Caki2 (cell line): Measurements from ENCODE around the gene UNC119. TPM values are rescaled to one million over a fixed set of nuclear protein-coding genes. Genes with fewer than 3 reads are reported as not detected.

Experiments used
- DNase-seq: peaks from one replicate; pipeline ENCODE4 v3.0.0-alpha.2; 2015; ENCODE audit warnings: low read depth
- in situ Hi-C: cut with HindIII; loops from 2 replicates; pipeline ENCODE4 v1.10.0; 2016; ENCODE audit warnings: low sequenced_read_pairs, low pct_unique_long_range_greater_than_20kb, mixed read lengths
- total RNA-seq: library from RNA; depleted of rRNA; stranded (reverse); fragments of >200 nt; shearing (Covaris generic); gene quantifications from 2 replicates; pipeline ENCODE4 v1.2.3, GENCODE V29; 2014; ENCODE audit warnings: low replicate concordance

Gene UNC119
- total RNA-seq, 1 experiment from 2014 or later: 47.6 TPM

DNA sequence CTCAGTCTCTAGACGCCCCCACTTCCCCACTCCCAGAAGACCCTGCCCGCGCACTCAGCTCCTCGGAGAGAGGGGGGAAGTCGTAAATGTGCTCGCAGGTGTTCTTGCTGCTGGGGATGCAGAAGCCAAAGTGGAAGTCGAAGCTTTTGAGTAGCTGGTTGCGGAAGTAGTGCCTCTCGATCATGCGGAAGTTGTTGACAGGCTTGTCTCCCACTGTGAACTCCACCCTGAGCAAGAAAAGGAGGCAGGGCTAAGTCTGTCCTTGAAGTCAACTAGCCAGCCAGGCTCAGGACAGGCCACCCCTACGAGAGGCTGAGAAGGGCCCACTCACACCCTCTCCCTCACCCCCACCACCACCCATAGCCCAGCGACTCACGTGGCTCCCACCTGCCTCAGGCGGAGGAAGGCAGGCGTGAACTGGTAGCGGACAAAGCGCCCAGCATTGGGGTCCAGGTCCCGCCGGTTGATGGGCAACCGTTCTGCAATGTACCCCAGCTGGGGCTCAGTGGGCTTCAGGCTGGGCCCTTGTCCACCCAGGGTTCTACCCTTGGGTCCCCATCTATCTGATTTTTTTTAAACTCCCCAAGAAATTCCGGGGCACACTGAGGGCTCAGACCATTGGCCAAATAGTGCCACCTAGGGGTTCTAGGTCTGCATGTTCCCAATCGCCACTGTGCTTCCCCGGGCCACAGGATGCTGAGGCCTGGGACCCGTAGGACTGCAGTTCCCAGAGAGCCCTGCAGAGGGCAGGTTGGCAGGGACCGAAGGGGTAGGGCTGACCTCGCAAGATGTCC lies 4.6 kb downstream of the UNC119 start:
- in situ Hi-C loops: no loop called here
- DNase-seq: peak; percentile 59

DNA sequence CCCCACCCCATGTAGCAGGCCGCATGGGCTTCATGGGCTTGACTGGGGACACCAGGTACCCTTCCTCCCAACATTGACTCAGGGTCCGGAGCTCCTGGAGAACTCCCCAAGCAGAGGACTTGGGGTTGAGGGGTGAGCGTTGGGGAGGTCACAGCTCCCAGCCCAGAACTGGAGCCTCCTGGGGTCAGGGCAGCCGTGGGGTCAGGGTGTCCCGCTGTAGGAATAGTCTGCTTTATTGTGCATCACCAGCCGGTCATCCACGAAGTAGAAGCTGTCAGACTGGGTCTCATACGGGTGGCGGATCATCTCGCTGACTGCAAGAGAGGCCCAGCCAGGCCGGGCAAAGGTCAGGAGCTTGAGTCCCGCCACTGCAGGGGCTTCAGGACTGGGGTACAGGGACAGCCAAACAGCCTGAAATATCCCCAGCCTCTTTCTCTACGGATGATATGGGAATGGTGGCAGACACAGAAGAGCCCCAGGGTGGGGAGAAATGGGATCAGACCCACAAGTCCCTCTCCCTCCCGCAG lies 5.3 kb downstream of the UNC119 start:
- DNase-seq: no peak
- in situ Hi-C loops: no loop called here

DNA sequence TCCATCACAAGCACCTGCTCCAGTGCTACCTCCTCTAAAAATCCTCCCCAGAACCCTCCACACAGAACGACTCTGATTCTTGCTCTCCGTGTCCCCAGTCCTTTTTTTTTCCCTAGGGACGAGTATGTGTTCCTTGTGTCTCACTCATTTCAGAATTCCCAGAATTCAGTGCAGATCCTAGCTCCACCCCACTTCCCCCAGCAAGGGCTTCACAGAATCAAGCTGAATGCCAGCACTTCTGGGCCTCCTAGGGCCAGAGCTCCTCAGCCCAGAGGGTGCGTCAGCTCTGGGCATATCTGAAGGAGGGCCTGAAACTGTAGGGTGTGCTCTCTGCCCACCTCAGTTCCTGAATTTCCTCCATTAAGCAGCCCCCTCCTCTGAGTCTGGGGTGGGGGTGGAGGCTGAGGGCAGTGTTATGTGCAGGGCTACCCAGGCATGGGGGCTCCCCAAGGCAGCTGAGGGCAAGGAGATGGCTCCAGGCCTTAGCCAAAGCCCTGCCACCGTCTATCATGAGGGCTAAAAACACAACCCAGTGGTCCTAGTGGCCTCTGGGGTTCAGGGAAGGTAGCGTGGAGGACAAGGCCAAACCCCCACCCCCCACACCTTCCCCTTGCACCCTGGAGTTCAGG lies 6.5 kb downstream of the UNC119 start:
- in situ Hi-C loops: no loop called here
- no peak for DNase-seq

DNA sequence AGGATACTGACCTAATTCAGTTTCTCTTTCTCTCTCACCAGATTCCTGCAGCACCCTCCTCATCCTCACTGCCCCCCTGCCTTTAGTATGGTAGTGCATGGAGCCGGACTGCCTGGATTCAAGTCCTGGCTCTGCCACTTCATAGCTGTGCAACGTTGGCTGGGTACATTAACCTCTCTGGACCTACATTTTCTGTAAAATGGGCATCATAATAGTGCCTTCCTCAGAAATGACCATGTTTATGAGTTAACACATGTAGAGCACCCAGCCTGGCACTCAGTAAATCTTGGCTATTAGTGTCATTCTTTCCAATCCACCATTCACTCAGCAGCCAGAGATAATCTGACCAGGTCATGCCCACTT lies 7.3 kb downstream of the UNC119 start:
- no peak for DNase-seq
- in situ Hi-C loops: no loop called here

DNA sequence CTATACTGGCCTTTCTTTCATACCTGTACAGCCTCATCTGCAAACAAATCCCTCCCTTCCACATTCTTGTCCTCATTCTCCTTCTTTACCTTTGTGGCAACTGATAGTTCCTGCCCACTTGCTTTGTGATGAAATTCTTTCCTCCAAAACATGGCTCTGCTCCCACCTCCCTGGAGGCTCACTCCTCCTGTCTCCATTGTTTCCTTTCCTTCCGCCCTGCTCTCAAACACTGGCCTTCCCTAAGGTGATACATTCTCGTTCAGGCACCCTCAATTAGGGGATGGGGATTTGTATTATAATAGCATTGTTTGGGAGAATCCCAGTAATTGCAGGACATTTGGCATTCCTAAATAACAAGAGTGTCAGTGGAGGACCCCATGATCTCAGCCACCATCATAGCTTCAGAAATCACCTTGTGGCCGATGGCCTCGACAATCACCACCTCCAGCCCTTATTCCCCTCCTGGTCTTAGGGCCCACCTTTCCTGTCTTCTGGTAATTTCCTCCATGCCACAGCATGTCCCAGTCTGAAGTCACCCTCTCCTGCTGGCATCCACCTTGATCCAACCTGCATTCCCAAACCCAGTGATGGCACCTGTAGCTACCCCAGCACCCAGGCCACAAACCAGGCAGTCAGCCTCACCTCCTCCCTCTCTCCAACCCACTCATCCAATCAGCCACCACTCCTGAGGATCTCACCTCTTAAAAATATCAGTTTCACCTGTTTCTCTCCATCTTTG lies 7.9 kb downstream of the UNC119 start:
- in situ Hi-C loops: no loop called here
- DNase-seq: no peak

DNA sequence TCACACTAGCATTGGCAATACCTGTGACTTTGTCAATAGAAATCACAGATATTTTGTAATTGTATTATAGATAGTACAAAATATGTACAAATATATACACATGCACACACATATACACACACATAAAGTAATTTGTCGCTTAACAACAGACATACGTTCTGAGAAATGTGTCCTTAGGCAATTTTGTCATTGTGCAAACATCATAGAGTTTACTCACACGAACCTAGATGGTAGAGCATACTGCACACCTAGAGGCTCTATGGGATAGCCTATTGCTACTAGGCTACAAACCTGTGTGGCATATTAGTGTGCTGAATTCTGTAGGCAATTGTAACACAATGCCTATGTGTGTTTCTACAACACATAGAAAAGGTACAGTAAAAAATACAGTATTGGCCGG lies 11.0 kb downstream of the UNC119 start:
- DNase-seq: no peak
- in situ Hi-C loops: no loop called here

DNA sequence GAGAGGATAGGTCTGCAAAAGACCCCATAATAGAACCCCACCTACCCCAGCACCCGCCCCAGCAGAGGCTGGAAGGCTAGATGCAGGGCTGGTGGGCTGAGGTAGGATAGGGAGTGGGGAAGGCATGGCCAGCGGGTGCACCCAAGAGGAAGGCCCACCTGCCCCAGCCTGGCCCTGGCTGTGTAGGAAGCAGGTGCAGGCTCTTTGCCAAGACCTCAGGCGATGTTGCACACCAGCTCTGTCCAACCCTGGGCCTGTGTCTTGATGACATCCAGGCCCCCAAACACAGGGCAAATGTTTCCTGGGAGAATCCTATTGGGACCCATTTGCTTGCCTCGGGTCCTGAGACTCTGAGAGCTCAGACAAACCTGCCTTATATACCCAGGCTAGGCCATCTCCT lies 12.2 kb downstream of the UNC119 start:
- in situ Hi-C loops: no loop called here

DNA sequence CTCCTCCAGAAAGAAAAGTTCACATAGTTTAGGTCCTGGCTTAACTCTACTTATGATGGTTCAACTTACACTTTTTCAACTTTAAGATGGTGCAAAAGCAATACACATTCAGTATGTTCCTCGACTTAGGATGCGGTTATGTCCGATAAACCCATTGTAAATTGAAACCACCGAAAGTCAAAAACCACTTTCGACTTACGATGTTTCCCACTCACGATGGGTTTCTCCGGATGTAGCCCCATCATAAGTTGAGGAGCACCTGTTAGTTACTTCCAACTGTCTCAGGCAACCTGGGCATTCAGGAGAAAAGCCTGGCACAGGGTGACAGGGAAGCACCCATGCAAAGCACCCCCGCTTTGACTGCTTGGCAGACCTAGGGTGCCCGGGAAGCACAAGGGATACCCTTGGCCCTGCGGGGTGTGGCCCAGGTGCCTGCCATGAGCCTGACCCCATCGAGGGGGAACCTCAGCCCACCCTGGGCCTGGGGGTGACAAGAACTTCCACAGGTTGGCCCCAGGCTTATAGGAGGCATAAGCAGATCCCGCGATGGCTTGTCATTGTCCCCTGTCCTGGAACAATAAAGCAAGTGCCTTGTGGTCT lies 14.0 kb downstream of the UNC119 start:
- DNase-seq: no peak
- in situ Hi-C loops: no loop called here

More for the DNA sequence above, 12.2 kb downstream of the UNC119 start:
- DNase-seq: no peak

DNA sequence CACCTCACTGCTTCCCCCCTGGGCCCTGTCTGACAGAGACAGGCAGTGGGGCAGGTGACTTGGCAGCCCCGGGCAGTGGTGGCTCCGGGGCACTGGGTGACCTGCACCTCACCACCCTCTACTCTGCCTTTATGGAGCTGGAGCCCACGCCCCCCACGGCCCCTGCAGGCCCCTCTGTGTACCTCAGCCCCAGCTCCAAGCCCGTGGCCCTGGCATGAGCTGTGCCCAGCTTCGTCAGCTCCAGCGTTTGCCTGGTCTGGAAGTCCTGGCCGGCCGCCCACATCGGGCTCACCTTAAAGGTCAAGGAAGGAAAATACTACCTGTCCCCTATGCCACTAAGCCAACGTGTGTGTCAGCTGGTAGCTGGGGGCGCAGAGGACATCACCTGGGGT lies 15.2 kb downstream of the UNC119 start:
- in situ Hi-C loops: no loop called here
- no peak for DNase-seq

DNA sequence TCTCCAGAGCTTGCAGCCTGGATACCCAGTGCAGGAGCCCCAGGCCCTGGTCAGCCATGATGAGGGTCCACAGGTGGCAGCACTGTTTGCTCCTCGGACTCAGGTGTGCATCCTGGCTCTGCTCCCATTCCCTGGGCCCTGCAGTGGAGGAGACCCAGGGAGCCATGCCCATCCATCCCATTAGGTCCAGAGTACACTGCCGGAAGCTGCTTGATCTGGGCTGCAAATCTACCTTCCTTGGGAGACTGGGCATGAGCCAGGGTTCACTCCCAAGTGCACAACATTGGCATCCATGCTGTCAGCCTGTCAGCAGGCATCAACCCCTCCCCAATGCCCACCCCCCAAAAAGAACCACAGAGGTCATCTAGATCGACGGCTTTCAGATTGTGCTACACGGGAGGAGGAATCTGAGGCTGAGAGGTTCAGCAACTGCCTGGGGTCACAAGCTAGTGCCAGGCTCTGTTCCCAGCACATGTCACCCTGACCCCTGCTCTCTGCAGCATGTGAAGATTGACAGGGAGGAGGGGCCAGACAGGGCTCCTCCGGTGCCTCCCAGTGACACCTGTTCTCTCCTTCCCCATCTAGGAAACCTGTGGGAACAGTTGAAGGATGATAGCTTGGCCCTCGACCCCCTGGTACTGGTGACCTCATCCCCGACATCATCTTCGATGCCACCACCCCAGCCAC lies 15.7 kb downstream of the UNC119 start:
- in situ Hi-C loops: no loop called here
- no peak for DNase-seq

DNA sequence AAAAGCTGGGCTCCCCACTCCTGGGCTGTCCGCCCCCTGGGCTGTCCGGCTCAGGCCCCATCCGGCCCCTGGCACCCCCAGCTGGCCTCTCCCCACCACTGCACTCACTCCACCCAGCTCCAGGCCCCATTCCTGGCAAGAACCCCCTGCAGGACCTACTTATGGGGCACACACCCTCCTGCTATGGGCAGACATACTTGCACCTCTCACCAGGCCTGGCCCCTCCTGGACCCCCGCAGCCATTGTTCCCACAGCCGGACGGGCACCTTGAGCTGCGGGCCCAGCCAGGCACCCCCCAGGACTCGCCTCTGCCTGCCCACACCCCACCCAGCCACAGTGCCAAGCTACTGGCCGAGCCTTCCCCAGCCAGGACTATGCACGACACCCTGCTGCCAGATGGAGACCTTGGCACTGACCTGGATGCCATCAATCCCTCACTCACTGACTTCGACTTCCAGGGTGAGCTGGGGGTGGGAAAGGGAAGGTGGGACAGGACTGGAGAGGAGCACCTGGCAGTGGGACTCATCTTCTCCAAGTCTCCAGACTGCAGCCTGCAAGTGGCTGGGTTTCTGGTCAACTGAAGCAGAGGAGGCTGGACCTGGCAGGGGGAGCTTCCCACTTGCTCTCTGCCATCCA lies 17.6 kb downstream of the UNC119 start:
- in situ Hi-C loops: no loop called here
- DNase-seq: no peak

DNA sequence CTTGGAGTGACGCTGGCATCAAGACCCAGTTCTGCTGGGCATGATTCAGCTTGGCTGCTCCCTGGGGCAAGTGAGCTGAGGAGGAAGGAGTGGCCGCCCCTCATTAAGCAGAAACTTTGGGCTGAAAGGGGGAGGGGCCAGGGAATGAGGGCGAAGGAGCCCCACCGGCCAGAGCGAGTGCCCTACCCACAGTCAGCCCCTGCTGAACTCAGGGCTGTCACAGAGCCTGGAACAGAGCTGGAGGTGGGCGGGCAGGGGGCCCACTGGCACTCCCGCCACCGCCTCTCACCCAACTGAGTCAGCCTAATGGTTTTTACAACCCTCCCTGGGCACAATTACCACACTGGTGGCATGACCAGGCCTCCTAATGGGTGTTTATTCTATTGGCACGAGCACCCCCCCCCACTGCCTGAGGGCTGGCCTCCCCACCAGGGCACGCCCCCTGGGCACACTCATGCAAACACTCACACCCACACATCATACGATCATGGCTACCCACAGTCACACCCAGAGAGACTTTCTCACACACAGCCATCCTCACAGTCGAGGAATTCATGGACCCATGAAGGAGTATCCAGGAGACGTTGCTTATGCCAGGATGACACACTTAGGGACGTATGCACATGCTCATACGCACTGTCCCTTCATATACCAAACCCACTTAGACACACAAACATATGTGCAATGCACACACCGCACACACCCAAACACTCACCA lies 19.2 kb downstream of the UNC119 start:
- in situ Hi-C loops: no loop called here
- peak; percentile 61 for DNase-seq

DNA sequence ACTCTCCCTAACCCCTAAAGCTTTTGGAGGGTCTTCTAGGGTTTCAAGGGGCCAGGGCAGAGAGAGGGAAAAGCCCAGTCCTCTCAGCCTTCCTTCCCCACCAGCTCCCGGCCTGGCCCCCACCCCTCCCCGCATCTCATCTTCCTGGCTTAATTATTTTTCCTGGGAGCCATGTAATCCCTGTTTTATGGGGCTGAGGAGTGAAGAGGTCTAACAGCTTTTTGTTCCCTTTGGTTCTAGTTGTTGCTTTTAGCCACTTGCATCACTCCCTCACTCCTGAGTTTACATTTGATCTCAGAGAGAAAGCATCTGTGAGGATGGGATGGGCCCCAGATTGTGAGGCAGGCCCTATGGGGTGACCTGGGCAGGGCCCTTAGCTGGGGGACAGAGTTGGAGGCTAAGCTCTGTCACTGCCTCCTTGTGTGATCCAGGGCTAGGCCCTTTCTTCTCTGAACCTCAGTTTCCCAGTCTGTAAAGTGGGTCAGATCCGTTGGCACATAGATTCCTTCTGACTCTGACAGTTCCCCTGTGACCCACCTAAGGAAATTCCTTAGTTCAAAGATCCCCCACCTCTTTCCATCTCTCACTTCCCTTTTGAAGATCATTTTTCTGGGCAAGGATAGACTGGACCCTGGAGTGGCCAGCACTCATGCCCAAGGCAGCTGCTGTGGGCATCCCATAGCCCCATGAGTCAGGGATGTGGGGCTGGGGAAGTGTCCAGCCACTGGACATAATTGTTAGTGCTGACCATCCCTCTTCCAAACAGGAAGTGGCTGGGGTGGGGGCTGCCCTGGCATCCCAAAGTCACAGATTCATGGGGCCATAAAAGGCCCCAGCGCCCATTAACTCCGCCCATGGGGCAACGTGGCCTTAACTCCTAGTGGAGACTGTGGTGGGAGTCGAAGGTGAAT lies 20.1 kb downstream of the UNC119 start:
- in situ Hi-C loops: no loop called here

DNA sequence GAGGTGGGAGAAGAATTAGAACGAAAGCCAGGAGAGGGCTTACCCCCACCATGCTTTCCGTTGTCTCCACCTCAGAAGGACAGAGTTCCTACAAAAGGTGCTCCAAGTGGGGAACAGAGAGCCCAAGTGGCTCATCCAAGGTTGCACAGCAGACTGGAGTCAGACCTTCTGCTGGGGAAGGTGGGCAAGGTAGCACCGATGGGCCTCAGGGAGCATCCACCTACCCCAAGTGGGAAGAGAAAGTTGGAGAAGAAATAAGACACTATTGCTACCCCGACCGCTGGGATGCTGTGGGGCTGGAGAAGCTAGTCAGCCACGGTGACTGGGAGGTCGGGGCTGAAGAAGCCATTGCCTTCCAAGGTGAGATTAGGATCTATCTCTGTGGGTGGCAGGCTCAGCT lies 21.5 kb downstream of the UNC119 start:
- in situ Hi-C loops: no loop called here
- no peak for DNase-seq

More for the DNA sequence above, 20.1 kb downstream of the UNC119 start:
- no peak for DNase-seq

DNA sequence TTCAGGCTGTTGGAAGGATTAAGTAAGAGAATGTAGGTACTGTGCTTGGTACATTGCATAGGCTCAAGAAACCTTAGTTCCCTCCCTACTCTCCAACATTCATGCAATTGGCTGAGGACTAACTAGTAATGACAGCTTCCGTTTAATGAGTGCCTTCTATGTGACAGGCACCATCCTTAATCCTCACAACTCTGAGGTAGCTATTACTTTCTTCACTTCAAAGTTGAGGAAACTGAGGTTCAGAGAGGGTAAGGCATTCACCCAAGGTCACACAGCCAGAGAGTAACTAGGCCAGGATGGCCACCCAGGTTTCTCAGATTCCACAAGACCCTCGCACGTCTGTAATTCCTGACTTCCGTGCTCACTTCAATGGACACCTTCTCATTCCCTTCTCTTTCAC lies 22.2 kb downstream of the UNC119 start:
- in situ Hi-C loops: no loop called here
- DNase-seq: no peak

DNA sequence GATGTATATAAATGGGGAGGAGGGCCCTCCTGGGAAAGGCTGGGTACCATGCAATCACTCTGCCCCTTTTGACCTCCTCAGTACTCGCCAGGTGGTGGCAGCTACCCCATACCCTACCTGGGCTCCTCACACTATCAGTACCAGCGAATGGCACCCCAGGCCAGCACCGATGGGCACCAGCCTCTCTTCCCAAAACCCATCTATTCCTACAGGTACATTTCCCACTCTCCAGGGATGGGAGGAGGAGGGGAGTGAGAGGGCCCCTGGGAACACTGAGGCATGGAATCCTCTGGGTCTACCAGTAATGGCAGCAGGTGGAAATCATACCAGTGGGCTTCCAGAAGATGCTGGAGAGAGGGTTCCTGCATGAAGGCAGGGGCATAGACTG lies 23.4 kb downstream of the UNC119 start:
- DNase-seq: no peak
- in situ Hi-C loops: no loop called here
